HG03342 (cell line): ENCODE measurements around the gene GRIK1.

ENCODE experiments used
- ATAC-seq: cut with Tn5 transposase; IDR thresholded peaks from one replicate; pipeline ENCODE4 v1.9.1; 2021; ENCODE audit warnings: mild to moderate bottlenecking, moderate library complexity; ENCODE audit not compliant: unreplicated experiment

The GRIK1 gene

DNA sequence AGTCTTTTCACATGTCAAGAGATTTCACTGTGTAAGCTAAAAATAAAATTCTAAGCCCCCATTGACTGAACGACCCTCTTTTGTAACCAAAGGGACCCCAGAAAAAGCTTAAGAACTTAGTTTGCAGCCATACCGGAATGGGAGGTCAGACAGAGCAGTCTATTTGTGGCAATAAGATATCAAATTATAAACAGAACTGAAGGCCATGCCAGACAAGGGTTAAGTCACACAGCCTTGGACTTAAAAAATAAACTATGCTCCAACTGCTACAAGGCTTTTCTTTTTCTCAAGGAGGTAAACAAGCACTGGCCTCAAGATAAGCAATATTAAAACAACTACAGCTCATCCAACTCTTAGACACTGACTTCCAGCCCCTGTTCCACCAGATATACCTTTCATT, 384.2 kb downstream of the GRIK1 start:
- ATAC-seq: no peak

- no peak for ATAC-seq
Observed at GRCh38 chr21:29550205-29550604, 389.6 kb downstream of the GRIK1 start.

GRCh38 chr21:29549614-29550013, 390.2 kb downstream of the GRIK1 start:
- no peak for ATAC-seq

- ATAC-seq: no peak
Observed at GRCh38 chr21:29547998-29548397, 391.8 kb downstream of the GRIK1 start.

DNA sequence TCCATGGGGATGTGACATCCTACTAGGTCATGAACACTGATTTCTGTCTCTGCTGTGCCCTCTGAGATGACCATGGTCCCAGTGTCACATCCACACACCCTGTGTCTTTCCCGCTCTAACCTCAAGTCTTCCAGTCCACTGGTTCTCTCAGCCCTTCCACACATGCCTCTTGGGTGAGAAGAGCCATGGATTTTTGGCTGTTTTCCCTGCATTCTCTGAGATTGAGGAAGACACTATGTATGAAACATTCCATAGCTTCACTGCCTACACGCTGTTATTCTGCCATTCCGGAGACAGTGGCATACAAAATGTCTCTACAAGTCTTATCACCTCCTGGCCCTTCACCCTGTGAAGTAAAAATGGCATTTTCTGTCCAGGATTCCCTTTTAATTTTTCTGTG, 393.7 kb downstream of the GRIK1 start:
- no peak for ATAC-seq

GRCh38 chr21:29540289-29540688, 399.5 kb downstream of the GRIK1 start:
- ATAC-seq: no peak

GRCh38 chr21:29538115-29538514, 401.7 kb downstream of the GRIK1 start:
- no peak for ATAC-seq

DNA sequence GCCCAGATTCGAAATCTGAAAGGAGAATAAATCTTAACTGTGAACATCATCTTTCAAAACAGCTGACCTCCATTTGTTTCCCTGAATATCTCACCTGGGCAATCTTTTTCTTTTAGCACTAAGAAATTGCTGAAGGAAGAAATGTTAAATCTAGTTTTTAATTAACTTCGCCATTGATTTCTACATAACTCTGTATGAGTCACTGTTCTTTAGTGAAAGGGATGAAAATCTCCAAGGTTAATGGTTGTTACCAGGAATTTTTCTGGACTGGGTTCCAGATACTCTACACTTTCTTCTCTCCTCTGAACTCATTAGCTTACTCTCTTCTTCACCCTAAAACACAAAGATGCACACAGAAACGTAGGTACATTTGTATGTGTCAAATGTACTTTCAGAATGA, 405.3 kb downstream of the GRIK1 start:
- ATAC-seq: no peak

- ATAC-seq: no peak
Observed at GRCh38 chr21:29529139-29529538, 410.7 kb downstream of the GRIK1 start.

- ATAC-seq: no peak
Observed at GRCh38 chr21:29526545-29526944, 413.3 kb downstream of the GRIK1 start.

DNA sequence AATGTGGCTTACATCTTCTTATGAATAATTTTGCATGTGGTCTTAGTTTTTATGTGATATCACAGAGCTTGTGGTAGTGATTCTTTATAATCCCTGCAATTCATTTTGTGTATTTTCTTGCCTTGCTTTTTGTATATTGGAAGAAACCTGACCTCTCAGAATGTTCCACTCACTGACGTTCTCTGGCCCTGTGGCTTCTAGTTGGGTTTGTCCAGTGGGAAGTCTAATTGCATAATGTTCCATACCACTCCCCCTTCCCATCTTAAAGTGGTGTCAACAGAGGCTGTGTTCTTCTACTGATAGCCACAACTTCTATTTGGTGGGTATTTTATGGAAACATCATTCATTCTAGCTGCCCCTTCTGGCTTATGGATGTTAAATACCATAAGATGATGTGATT, 415.7 kb downstream of the GRIK1 start:
- no peak for ATAC-seq

DNA sequence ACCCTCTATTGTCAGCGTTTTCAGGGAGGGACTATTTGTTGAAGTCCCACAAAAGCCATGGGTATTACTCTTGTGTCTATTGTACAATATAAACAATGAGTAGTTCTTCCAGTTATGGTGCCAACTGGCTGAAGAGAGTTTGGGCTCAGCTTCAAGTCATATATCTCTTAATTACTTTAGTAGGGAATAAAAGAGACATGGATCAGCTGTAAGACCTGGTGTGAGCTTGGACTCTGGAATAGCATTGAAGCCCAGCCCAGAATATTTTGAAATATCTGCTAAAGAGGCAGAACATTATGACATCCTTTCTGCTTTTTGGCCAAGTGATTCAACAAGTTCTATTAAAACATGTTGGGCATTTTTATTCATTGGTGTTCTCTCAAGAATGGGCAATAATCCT, 416.1 kb downstream of the GRIK1 start:
- ATAC-seq: no peak

DNA sequence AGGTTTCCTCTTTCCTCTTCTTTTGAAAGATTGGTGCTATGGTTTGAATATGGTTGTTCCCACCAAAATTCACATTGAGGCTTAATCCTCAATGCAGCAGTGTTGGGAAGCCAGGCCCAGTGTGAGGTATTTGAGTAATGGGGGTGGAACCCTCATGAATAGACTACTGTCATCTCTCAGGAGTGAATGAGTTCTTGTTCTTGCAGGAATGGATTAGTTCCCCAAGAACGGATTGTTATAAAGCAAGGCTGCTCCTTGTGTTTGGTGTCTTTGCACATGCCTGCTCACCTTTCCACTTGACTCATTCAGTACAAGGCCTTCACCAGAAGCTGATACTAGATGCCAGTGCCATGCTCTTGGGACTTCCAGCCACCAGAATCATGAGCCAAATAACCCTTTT, 417.9 kb downstream of the GRIK1 start:
- no peak for ATAC-seq

- ATAC-seq: no peak
Observed at GRCh38 chr21:29520171-29520570, 419.6 kb downstream of the GRIK1 start.

DNA sequence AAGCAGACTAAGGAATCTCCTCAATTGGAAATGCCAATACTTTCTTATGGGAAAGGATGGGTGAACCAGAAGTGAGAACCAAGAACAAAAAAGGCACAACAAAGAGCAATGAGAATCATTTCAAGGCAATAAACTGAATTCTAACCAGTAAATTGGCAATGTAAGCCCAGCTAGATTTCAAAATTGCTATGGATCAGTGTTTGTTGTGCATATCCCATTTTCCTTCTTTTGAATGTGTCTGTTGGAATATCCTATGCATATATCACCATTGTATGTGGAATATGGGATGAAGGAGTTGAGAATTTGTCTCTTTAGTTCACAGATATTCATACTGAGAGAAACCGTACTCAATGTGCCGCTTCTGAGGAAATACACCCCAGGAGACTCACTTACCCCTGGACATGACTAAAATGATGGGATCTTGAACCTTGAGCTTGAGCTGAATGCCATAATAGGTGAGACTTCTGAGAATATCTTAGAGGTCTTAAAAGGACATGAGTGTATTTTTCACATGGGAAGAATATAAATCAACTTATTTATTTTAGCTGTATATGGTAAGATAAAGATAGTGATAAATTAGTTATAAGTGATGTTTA, 425.0 kb downstream of the GRIK1 start:
- ATAC-seq: no peak

DNA sequence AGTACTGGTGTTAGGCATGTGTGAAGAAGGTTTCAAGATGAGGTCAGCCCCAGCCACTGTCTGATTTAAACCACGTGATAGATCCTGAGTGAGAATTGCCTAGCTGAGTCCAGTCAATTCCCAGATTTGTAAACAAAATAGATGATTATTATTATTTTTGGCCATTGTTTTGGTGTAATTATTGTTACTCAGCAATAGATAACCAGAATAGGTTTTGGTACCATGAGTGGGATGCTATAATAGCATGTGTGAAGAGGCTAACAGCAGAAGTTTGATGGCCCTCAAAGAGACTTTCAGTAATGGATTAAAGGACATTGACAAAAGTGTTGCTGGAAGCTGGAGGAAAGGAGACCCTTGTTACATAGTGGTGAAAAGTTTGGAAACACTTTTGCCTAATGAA, 426.3 kb downstream of the GRIK1 start:
- no peak for ATAC-seq

DNA sequence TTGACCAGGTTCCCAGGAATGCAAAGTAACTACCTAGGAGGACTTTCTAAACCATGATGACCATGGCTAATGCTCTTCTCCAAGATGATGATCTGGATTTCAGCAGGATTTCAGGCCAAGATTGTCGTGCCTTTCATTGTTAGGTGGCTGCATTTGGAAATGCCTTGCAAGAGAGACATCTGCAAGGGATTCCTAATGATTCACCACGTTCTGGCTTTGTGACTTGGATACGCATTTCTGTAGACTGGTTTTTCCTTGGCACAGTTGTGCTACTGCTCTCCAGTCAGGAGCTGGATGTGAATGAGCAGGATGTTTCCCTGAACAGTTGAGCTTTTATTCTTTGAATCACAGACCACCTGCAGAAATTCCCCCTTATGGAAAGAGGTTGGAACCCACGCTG, 428.7 kb downstream of the GRIK1 start:
- no peak for ATAC-seq

DNA sequence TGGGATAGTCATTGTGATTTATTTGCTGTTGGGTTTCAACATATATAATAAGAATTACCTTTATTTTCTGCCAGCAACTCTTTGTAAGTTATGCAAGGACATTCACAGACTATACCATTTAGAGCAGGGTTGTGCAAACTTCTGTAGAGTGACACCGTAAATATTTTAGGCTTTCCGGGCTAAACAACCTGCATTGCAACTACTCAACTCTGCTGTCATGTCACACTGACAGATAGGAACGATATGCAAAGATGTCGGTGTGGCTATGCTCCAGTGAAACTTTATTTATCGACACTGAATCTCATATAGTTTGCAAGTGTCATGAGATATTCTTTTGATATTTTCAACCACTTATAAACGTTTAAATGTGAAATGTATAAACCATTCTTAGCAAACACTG, 430.7 kb downstream of the GRIK1 start:
- ATAC-seq: no peak

DNA sequence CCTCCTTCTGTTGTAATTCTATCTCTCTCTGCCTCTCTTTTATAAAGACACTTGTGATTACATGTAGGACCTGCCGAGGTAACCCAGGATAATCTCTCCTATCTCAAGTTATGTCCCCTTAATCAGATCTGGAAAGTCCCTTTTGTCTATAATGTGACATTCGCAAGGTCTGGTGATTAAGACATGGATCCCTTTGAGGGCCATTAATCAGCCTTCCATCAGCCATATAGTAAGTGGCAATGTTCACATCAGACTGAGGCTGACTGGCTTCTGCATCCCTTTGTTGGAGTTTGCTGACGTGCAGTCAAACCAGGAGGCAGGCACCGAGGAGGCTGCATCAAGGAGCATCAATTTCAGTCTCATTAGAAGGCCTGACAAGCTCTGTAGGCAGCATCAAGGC, 431.5 kb downstream of the GRIK1 start:
- no peak for ATAC-seq

- ATAC-seq: no peak
Observed at GRCh38 chr21:29506947-29507346, 432.8 kb downstream of the GRIK1 start.

DNA sequence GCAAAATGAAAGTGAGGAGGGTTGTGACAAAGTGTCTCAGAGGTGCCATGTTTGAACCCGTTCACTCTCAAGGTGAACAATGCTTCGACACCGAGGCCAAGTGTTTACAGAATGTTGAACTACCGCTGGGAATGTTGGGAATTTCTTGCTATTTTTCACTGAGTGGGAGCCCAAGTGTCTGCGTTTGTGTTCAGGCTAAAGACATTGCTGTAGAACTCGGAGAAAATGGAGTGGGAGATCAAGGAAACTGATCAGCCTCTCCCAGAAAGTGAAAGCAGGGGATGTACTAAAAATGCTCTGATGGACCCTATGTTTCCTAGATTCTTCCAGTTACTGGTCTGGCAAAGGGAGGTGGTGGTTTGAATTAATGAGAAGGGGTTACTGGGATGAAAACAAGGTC, 433.6 kb downstream of the GRIK1 start:
- ATAC-seq: no peak

DNA sequence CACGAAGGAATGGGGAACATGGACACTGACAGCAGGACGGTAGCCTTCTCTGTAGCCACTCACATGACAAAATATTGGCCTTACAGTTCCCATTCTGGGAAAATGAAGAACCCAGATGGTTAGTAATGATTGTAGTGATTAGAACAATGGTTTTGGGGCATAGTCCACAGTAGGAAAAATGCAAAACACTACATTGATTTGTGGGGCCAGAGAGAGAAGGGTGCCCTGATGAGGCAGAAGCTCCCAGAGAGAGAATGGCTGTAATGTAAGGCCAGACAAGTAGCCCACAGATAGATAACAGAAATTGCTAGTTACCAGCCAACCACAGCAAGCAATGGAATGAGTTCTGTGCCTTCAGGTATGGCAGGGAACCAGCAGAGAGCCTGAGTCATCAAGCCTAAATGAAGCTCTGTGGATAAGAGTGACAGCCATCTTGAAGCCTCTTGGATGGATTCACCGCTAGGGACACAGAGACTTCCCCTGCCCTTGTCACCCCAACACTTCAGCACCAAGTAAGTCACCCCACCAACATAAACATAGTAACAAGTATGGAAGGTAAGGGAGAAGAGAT, 435.0 kb downstream of the GRIK1 start:
- ATAC-seq: no peak

DNA sequence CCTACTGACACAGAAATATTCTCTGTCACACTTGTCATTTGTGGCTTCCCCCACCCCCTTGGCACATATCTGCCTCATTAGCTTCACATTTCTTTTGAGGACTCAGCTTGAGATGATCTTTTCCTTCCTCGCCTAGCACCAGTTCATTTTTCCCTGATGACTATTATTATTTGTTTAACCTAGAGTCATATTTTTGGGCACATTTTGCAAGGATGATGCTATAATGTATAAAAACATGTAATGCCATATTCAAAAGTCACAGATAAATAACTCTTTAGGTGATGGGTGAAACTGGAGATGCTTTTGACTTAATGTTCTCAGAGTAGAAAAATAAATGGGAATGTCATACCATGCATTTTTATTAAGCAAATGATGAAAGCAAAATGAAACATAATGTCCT, 438.3 kb downstream of the GRIK1 start:
- ATAC-seq: no peak
